ENCODE results near the gene NPHP1.

DNA sequence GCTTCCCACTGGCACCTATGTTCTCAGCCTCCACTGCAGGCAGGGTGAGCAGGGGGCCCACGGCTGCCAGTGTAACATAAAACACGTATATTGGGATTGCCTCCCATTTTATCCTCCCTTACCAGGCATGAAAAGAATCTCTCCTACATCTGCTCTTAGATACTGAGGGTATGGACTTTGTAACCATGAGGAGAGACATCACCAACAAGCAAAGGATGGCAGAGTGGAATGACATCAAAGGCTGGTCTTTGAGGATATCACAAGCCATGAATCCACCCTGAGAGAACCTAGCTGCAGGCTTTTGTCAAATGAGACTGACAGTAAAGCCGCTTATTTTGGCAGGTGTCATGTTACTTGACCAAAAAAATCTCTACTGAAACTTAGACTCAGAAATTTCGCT lies 7.4 kb downstream of the NPHP1 start:
- TF ChIP-seq, protein P1, sequence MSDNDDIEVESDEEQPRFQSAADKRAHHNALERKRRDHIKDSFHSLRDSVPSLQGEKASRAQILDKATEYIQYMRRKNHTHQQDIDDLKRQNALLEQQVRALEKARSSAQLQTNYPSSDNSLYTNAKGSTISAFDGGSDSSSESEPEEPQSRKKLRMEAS (IDR thresholded peaks at IDR 0.05; ENCODE audit: low read depth, low read length): no peak
- TF ChIP-seq CTCF (IDR thresholded peaks at IDR 0.05; ENCODE audit: low read depth, low read length) (no peak), POLR2A (IDR thresholded peaks at IDR 0.05; ENCODE audit: extremely low read depth, insufficient read length) (no peak), MYC (IDR thresholded peaks at IDR 0.05; ENCODE audit: low read depth, low read length) (no peak)

All from NB4 (cell line).